DMS153 (cell line): ENCODE results near the gene DBH.

Source experiments
- DNase-seq: peaks from one replicate; lab custom pipeline; 2025; lab: John Stamatoyannopoulos, UW

The DBH gene

GRCh38 chr9:133635533-133636531 lies at the start of gene DBH:
TSS of gene DBH (plus strand) at chr9:133636363. CDS start at chr9:133636372, 9 bp downstream.
- DNase-seq = no peak

- peak; percentile 21 for DNase-seq
Measured at GRCh38 chr9:133587051-133587450, 49.1 kb upstream of the DBH start.

GRCh38 chr9:133587466-133587865 lies 48.7 kb upstream of the DBH start:
- no peak for DNase-seq

- DNase-seq = no peak
Measured at GRCh38 chr9:133589454-133590227, 46.5 kb upstream of the DBH start.

GRCh38 chr9:133590231-133590855 lies 45.8 kb upstream of the DBH start:
- DNase-seq = no peak

GRCh38 chr9:133591116-133591910 lies 44.9 kb upstream of the DBH start:
- DNase-seq = peak; percentile 63

- DNase-seq = no peak
Measured at GRCh38 chr9:133591985-133592384, 44.2 kb upstream of the DBH start.

- DNase-seq = no peak
Measured at GRCh38 chr9:133592731-133593409, 43.3 kb upstream of the DBH start.

- DNase-seq = no peak
Measured at GRCh38 chr9:133593587-133594253, 42.4 kb upstream of the DBH start.

GRCh38 chr9:133594310-133594709 lies 41.9 kb upstream of the DBH start:
- DNase-seq = no peak

- no peak for DNase-seq
Measured at GRCh38 chr9:133595910-133596309, 40.3 kb upstream of the DBH start.

GRCh38 chr9:133597316-133597957 lies 38.7 kb upstream of the DBH start:
- peak; percentile 31 for DNase-seq

- no peak for DNase-seq
Measured at GRCh38 chr9:133598978-133599377, 37.2 kb upstream of the DBH start.

- no peak for DNase-seq
Measured at GRCh38 chr9:133599470-133600173, 36.5 kb upstream of the DBH start.

GRCh38 chr9:133600739-133601138 lies 35.4 kb upstream of the DBH start:
- DNase-seq = no peak

- no peak for DNase-seq
Measured at GRCh38 chr9:133601746-133602145, 34.4 kb upstream of the DBH start.

GRCh38 chr9:133602277-133602676 lies 33.9 kb upstream of the DBH start:
- peak; percentile 25 for DNase-seq

GRCh38 chr9:133603135-133603927 lies 32.8 kb upstream of the DBH start:
- peak; percentile 88 for DNase-seq
